Erythroblast (primary cell): ENCODE data around the gene TENM4.

Source experiments
- GATA1 ChIP-seq: IDR thresholded peaks from 2 replicates; pipeline ENCODE4 v1.6.1; 2011; ENCODE audit warnings: low read depth, mild to moderate bottlenecking, control low read depth, low read length, moderate library complexity
- POLR2A ChIP-seq: IDR thresholded peaks from 2 replicates; pipeline ENCODE4 v1.6.1; 2011; ENCODE audit warnings: mild to moderate bottlenecking, low read length

GRCh38 chr11:79192836-79193235, 248.0 kb downstream of the TENM4 start:
- TF ChIP-seq POLR2A (no peak), GATA1 (no peak)
